ENCODE data around the gene SETD7. TPM values are rescaled to one million over a fixed set of nuclear protein-coding genes. Genes with fewer than 3 reads are reported as not detected.

SETD7 gene
- polyA plus RNA-seq, 1 donor from 2014 or later: 12.0 TPM

DNA sequence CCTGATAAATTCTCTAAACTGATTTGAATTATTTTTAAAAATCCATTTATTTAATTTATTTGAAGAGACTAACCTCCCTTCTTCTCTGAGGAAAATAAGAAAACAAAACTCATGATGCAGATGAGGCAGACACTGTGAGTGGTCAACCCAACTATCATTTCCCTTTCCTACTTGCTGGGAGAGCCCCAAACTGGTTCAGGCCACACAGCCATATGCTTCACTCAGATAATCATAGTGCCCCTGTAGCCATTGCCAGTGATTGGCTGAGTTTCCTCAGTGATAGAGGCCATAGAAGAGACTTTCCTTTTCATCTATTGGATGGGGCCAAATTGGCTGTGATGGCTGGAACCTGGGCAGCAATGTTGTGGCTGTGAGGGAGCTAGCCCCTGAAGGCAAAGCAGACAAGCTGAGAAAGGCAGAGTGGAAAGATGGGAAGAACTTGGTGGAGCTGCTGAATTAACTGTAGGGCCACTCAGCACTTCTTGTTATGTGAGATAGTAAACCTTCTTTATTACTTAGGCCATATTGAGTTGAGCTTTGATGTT, 52.3 kb downstream of the SETD7 start:
- no peak overlapping the region for H3K9ac ChIP-seq (ENCODE audit: low read length)

GRCh38 chr4:139501927-139502899, 53.8 kb downstream of the SETD7 start:
- Histone ChIP-seq H2AFZ (ENCODE audit: low read depth, low read length) (no peak overlapping the region), H3K79me2 (replicated peaks; ENCODE audit: insufficient read depth, low read length) (no peaks in the 10 kb centered on the region)
- TF ChIP-seq RAD21 (conservative IDR thresholded peaks at IDR 0.05) (no peak), REST (IDR thresholded peaks at IDR 0.05; ENCODE audit: borderline replicate concordance) (no peak), POLR2AphosphoS5 (IDR thresholded peaks at IDR 0.05) (no peak), CTCF (IDR thresholded peaks at IDR 0.05; ENCODE audit: poor library complexity, severe bottlenecking) (no peak), EZH2 (IDR thresholded peaks at IDR 0.05; ENCODE audit: borderline replicate concordance, insufficient read depth, low read length, poor library complexity, severe bottlenecking) (no peak), SMC3 (conservative IDR thresholded peaks at IDR 0.05; ENCODE audit: poor library complexity) (no peak), EP300 (conservative IDR thresholded peaks at IDR 0.05; ENCODE audit: poor library complexity, severe bottlenecking) (no peak), TAF1 (IDR thresholded peaks at IDR 0.05; ENCODE audit: low read depth) (no peak), MXI1 (conservative IDR thresholded peaks at IDR 0.05; ENCODE audit: poor library complexity, severe bottlenecking) (no peak)

More for the DNA sequence above, 52.3 kb downstream of the SETD7 start:
- TF ChIP-seq TAF1 (IDR thresholded peaks at IDR 0.05; ENCODE audit: low read depth): no peak
- TF ChIP-seq RAD21 (conservative IDR thresholded peaks at IDR 0.05): no peak
- TF ChIP-seq REST (IDR thresholded peaks at IDR 0.05; ENCODE audit: borderline replicate concordance): no peak
- TF ChIP-seq MXI1 (conservative IDR thresholded peaks at IDR 0.05; ENCODE audit: poor library complexity, severe bottlenecking): no peak
- no peak overlapping the region for H2AFZ ChIP-seq (ENCODE audit: low read depth, low read length)
- H3K4me2 ChIP-seq (ENCODE audit: low read length): no peak overlapping the region
- no peaks in the 10 kb centered on the region for H3K9me2 ChIP-seq (ENCODE audit: insufficient read depth, low read length)
- no peaks in the 10 kb centered on the region for H3F3A ChIP-seq (ENCODE audit: insufficient read depth, low read length, poor library complexity, severe bottlenecking)
- H3K79me2 ChIP-seq (replicated peaks; ENCODE audit: insufficient read depth, low read length): no peaks in the 10 kb centered on the region
- H3K9me3 ChIP-seq (ENCODE audit: low read length): no peaks in the 10 kb centered on the region
- peaks cover 6% of the 10 kb centered on the region for H3K36me3 ChIP-seq (ENCODE audit: insufficient read depth, low read length)
- H3K27me3 ChIP-seq (ENCODE audit: insufficient read depth, low read depth, low read length): no peaks in the 10 kb centered on the region
- no peak overlapping the region for H3K27ac ChIP-seq (ENCODE audit: low read length)
- no peaks in the 10 kb centered on the region for H4K20me1 ChIP-seq (ENCODE audit: insufficient read depth)
- H3K4me3 ChIP-seq (ENCODE audit: low read length): no peak overlapping the region

More at GRCh38 chr4:139501927-139502899, 53.8 kb downstream of the SETD7 start:
- Histone ChIP-seq H3K9ac (ENCODE audit: low read length) (no peak overlapping the region), H3K27me3 (ENCODE audit: insufficient read depth, low read depth, low read length) (no peaks in the 10 kb centered on the region), H3K27ac (ENCODE audit: low read length) (no peak overlapping the region), H3K9me2 (ENCODE audit: insufficient read depth, low read length) (no peaks in the 10 kb centered on the region), H3K4me2 (ENCODE audit: low read length) (no peak overlapping the region), H3K36me3 (ENCODE audit: insufficient read depth, low read length) (peaks cover 6% of the 10 kb centered on the region), H3K4me3 (ENCODE audit: low read length) (no peak overlapping the region), H4K20me1 (ENCODE audit: insufficient read depth) (no peaks in the 10 kb centered on the region), H3F3A (ENCODE audit: insufficient read depth, low read length, poor library complexity, severe bottlenecking) (no peaks in the 10 kb centered on the region), H3K9me3 (ENCODE audit: low read length) (no peaks in the 10 kb centered on the region)
